ENCODE results near the gene TMEM234.

The TMEM234 gene

GRCh38 chr1:32247452-32247851 is 25.3 kb upstream of the TMEM234 start:
- Mint-ChIP-seq H3K27ac (peak overlapping the region; percentile 96), H3K4me3 (no peak overlapping the region), H3K27me3 (no peaks in the 10 kb centered on the region), H3K36me3 (ENCODE audit: low read depth) (peaks cover 8% of the 10 kb centered on the region), H3K9me3 (no peaks in the 10 kb centered on the region), H3K4me1 (peaks cover 57% of the 10 kb centered on the region)
- ATAC-seq (no peak), DNase-seq (no peak)

- DNase-seq = no peak
- H3K9me3 Mint-ChIP-seq = no peaks in the 10 kb centered on the region
- peak within 1 kb of the TSS; percentile 65 for H3K4me3 Mint-ChIP-seq
- H3K4me1 Mint-ChIP-seq = peaks cover 55% of the 10 kb centered on the region
- H3K27me3 Mint-ChIP-seq = no peaks in the 10 kb centered on the region
- H3K27ac Mint-ChIP-seq = peak within 1 kb of the TSS; percentile 96
- ATAC-seq = no peak
- H3K36me3 Mint-ChIP-seq (ENCODE audit: low read depth) = peaks cover 4% of the 10 kb centered on the region
Measured at GRCh38 chr1:32246888-32247273, 24.7 kb upstream of the TMEM234 start, which contains the start of gene FAM167B. FAM167B (plus strand) TSS chr1:32247222; CDS start chr1:32247422, 200 bp downstream.

- H3K36me3 Mint-ChIP-seq (ENCODE audit: low read depth) = no peaks in the 10 kb centered on the region
Measured at GRCh38 chr1:32242341-32242851, 20.2 kb upstream of the TMEM234 start.

GRCh38 chr1:32241001-32241763 is 19.0 kb upstream of the TMEM234 start:
- peak overlapping the region; percentile 78 for H3K4me3 Mint-ChIP-seq
- ATAC-seq (peak; percentile 69), DNase-seq (peak; percentile 55)
- no peaks in the 10 kb centered on the region for H3K27me3 Mint-ChIP-seq
- peaks cover 23% of the 10 kb centered on the region for H3K4me1 Mint-ChIP-seq
- no peaks in the 10 kb centered on the region for H3K9me3 Mint-ChIP-seq
- no peaks in the 10 kb centered on the region for H3K36me3 Mint-ChIP-seq (ENCODE audit: low read depth)
- peak overlapping the region; percentile 60 for H3K27ac Mint-ChIP-seq

More at GRCh38 chr1:32242341-32242851, 20.2 kb upstream of the TMEM234 start:
- no peak for DNase-seq
- H3K4me1 Mint-ChIP-seq = peaks cover 30% of the 10 kb centered on the region
- no peak overlapping the region for H3K4me3 Mint-ChIP-seq
- H3K9me3 Mint-ChIP-seq = no peaks in the 10 kb centered on the region
- ATAC-seq = no peak
- no peaks in the 10 kb centered on the region for H3K27me3 Mint-ChIP-seq
- H3K27ac Mint-ChIP-seq = no peak overlapping the region

- Mint-ChIP-seq H3K9me3 (no peaks in the 10 kb centered on the region), H3K4me3 (peak overlapping the region; percentile 78), H3K27me3 (no peaks in the 10 kb centered on the region), H3K36me3 (ENCODE audit: low read depth) (no peaks in the 10 kb centered on the region), H3K4me1 (peaks cover 23% of the 10 kb centered on the region), H3K27ac (peak overlapping the region; percentile 60)
- peak; percentile 60 for DNase-seq
- peak; percentile 55 for ATAC-seq
Measured at GRCh38 chr1:32240140-32240951, 18.2 kb upstream of the TMEM234 start.

- no peak overlapping the region for H3K27ac Mint-ChIP-seq
- H3K4me1 Mint-ChIP-seq = peaks cover 23% of the 10 kb centered on the region
- H3K9me3 Mint-ChIP-seq = no peaks in the 10 kb centered on the region
- ATAC-seq = no peak
- H3K27me3 Mint-ChIP-seq = no peaks in the 10 kb centered on the region
- H3K36me3 Mint-ChIP-seq (ENCODE audit: low read depth) = no peaks in the 10 kb centered on the region
- peak overlapping the region; percentile 78 for H3K4me3 Mint-ChIP-seq
- DNase-seq = no peak
Measured at GRCh38 chr1:32239790-32240139, 17.6 kb upstream of the TMEM234 start.

- Mint-ChIP-seq H3K36me3 (ENCODE audit: low read depth) (no peaks in the 10 kb centered on the region), H3K27ac (no peak overlapping the region), H3K4me1 (peaks cover 23% of the 10 kb centered on the region), H3K4me3 (no peak overlapping the region), H3K9me3 (no peaks in the 10 kb centered on the region), H3K27me3 (no peaks in the 10 kb centered on the region)
- no peak for DNase-seq
- ATAC-seq = no peak
Measured at GRCh38 chr1:32239337-32239736, 17.2 kb upstream of the TMEM234 start.

GRCh38 chr1:32234792-32235191 is 12.6 kb upstream of the TMEM234 start:
- H3K4me1 Mint-ChIP-seq = no peaks in the 10 kb centered on the region
- H3K27me3 Mint-ChIP-seq = no peaks in the 10 kb centered on the region
- no peak for ATAC-seq
- H3K9me3 Mint-ChIP-seq = no peaks in the 10 kb centered on the region
- H3K4me3 Mint-ChIP-seq = no peak overlapping the region
- no peak for DNase-seq
- no peak overlapping the region for H3K27ac Mint-ChIP-seq
- H3K36me3 Mint-ChIP-seq (ENCODE audit: low read depth) = peaks cover 5% of the 10 kb centered on the region

GRCh38 chr1:32232558-32233304 is 10.6 kb upstream of the TMEM234 start:
- DNase-seq = no peak
- H3K4me1 Mint-ChIP-seq = no peaks in the 10 kb centered on the region
- peaks cover 21% of the 10 kb centered on the region for H3K36me3 Mint-ChIP-seq (ENCODE audit: low read depth)
- no peak for ATAC-seq
- H3K4me3 Mint-ChIP-seq = no peak overlapping the region
- no peaks in the 10 kb centered on the region for H3K9me3 Mint-ChIP-seq
- no peaks in the 10 kb centered on the region for H3K27me3 Mint-ChIP-seq
- H3K27ac Mint-ChIP-seq = no peak overlapping the region

- H3K4me1 Mint-ChIP-seq = no peaks in the 10 kb centered on the region
- H3K27ac Mint-ChIP-seq = no peak overlapping the region
- H3K4me3 Mint-ChIP-seq = no peak overlapping the region
- no peaks in the 10 kb centered on the region for H3K27me3 Mint-ChIP-seq
- H3K36me3 Mint-ChIP-seq (ENCODE audit: low read depth) = peaks cover 27% of the 10 kb centered on the region
- H3K9me3 Mint-ChIP-seq = no peaks in the 10 kb centered on the region
- DNase-seq (no peak), ATAC-seq (no peak)
Measured at GRCh38 chr1:32231843-32232432, 9.8 kb upstream of the TMEM234 start.

- DNase-seq (no peak), ATAC-seq (no peak)
- Mint-ChIP-seq H3K4me1 (peaks cover 15% of the 10 kb centered on the region), H3K27ac (no peak overlapping the region), H3K27me3 (no peaks in the 10 kb centered on the region), H3K9me3 (no peaks in the 10 kb centered on the region), H3K36me3 (ENCODE audit: low read depth) (peaks cover 43% of the 10 kb centered on the region), H3K4me3 (no peak overlapping the region)
Measured at GRCh38 chr1:32228771-32229170, 6.6 kb upstream of the TMEM234 start.

- peak overlapping the region; percentile 91 for H3K27ac Mint-ChIP-seq
- ATAC-seq = no peak
- H3K4me1 Mint-ChIP-seq = peaks cover 41% of the 10 kb centered on the region
- no peaks in the 10 kb centered on the region for H3K9me3 Mint-ChIP-seq
- H3K4me3 Mint-ChIP-seq = peak overlapping the region; percentile 93
- no peak for DNase-seq
- H3K36me3 Mint-ChIP-seq (ENCODE audit: low read depth) = peaks cover 51% of the 10 kb centered on the region
- no peaks in the 10 kb centered on the region for H3K27me3 Mint-ChIP-seq
Measured at GRCh38 chr1:32224285-32224684, 2.1 kb upstream of the TMEM234 start.

- peaks cover 41% of the 10 kb centered on the region for H3K4me1 Mint-ChIP-seq
- H3K27ac Mint-ChIP-seq = peak overlapping the region; percentile 91
- no peak for DNase-seq
Measured at GRCh38 chr1:32223683-32224082, 1.5 kb upstream of the TMEM234 start.

GRCh38 chr1:32221581-32221979 is 573 bp downstream of the TMEM234 start:
- Mint-ChIP-seq H3K9me3 (no peaks in the 10 kb centered on the region), H3K4me3 (peak overlapping the region; percentile 93), H3K27me3 (no peaks in the 10 kb centered on the region), H3K36me3 (ENCODE audit: low read depth) (peaks cover 32% of the 10 kb centered on the region), H3K27ac (peak overlapping the region; percentile 91), H3K4me1 (peaks cover 41% of the 10 kb centered on the region)
- ATAC-seq (no peak), DNase-seq (no peak)

More at GRCh38 chr1:32223683-32224082, 1.5 kb upstream of the TMEM234 start:
- no peaks in the 10 kb centered on the region for H3K9me3 Mint-ChIP-seq
- no peaks in the 10 kb centered on the region for H3K27me3 Mint-ChIP-seq
- no peak for ATAC-seq
- H3K4me3 Mint-ChIP-seq = peak overlapping the region; percentile 93
- H3K36me3 Mint-ChIP-seq (ENCODE audit: low read depth) = peaks cover 45% of the 10 kb centered on the region
